Brain pericyte (primary cell): Measurements from ENCODE around the gene PNPLA5.

ENCODE experiments used
- DNase-seq: peaks from one replicate; pipeline ENCODE4 v3.0.0-alpha.2; 2012; ENCODE audit warnings: low read depth, low spot score

PNPLA5 gene

GRCh38 chr22:43901976-43902643, 10.3 kb upstream of the PNPLA5 start:
- peak; percentile 72 for DNase-seq

- no peak for DNase-seq
Observed at GRCh38 chr22:43900206-43900605, 8.4 kb upstream of the PNPLA5 start.

DNA sequence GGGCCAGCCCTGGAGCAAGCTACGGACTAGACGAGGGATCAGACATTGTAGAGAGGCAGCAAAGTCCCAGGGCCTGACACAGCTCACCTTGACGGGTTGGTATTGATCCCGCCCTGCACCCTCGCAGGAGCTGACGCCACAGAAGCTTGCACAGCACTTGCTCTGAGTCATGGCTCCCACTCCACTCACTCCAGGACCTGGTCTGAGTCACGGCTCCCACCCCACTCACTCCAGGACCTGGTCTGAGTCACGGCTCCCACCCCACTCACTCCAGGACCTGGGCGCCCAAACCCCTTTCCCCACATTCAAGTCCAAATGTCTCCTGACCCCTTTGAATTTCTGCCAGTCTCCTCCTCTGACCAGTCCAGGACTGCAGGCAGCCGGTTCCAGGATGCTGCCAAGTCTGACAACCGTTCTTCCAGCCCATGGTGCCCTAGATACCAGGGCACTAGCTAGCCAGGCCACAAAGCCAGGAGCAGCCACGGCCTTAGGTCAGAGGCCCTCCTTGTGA, 6.0 kb upstream of the PNPLA5 start:
- no peak for DNase-seq

- DNase-seq: no peak
Observed at GRCh38 chr22:43895986-43896645, 4.3 kb upstream of the PNPLA5 start.

DNA sequence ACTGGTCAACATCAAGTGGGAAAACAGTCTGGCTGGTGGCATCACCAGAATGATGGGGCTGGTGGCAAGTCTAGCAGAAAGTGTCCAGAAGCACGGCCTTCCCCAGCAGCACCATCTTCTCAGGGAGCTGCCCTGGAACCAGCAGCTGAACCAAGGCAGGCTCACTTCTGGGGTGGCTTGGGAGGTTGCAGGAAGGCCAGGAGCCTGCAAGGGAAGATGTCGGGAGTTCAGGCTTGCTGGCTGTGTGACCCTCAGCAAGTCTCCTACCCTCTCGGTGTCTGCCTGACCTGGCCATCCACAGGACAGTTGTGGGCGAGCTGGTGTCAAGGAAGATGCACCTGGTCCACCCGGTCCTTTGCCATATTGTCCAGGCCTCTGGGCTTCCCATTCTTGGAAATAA, 2.3 kb upstream of the PNPLA5 start:
- no peak for DNase-seq

GRCh38 chr22:43893266-43893665, 1.5 kb upstream of the PNPLA5 start:
- no peak for DNase-seq

DNA sequence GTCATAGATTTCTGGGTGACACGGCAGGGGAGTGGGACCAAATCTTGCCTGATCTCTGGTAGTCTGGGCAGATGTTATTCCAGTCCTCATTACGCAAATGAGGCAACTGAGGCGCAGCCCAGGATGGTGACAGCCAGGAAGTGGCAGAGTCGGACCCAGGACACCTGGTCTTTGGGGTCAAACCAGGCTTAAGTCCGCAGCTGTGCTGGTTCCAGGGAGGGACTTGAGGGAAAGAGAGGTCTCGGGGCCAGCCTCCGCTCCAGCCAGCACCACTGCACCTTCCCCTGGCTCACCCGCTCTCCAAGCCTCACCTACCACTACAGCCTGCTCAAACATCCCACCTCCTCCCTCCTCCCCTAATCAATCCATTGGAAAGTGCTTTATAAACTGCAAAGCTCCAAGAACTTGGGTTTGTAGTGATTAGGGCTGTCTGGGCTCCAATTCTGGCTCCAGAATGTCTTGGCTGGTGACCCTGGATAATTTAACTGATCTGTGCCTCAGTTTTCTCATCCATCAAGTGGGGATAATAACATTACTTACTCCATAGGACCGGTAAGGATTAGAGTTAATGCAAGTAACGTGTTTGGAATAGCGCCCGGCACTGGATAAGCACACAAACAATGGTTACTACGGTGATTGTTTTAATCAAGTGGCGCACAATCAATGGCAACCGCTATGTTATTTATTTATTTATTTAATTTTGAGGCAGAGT, 526 bp upstream of the PNPLA5 start:
- no peak for DNase-seq

DNA sequence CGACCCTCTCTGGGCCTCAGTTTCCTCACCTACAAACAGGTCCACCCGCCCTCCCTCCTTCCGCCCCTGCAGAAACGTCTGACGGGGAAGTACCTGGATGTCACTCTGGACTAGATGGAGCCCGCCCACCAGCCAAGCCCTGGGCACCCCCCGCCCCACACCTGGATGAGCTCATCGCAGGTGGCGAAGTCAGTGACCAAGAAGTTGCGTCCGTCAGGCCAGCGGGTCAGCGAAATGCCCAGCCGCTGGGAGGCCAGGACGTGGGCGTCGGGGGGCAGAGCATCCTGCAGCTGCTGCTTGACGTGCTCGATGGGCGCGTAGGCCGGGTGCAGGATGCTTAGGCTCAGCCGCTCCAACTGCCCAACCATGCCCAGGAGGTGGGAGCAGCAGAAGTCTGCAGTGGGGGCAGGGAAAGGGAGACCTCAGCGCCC, 897 bp downstream of the PNPLA5 start:
- no peak for DNase-seq

DNA sequence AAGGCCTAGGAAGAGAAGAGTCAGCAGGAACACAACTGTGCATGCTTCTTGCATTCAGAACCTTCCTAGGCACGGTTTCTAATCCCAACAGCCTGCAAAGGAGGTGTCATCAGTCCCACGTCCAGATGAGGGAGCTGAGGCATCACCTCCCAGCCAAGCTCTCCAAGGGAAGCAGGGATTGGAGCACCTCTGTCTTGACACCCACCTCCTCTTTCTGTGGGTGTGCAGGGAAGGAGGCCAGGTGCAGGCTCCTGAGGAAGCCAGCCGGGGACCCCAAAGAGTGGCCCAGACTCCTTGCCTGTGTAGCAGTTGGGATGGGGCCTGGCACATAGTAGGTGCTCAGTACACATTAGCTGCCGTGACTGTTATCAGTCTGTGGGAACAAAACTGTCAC, 2.0 kb downstream of the PNPLA5 start:
- no peak for DNase-seq

DNA sequence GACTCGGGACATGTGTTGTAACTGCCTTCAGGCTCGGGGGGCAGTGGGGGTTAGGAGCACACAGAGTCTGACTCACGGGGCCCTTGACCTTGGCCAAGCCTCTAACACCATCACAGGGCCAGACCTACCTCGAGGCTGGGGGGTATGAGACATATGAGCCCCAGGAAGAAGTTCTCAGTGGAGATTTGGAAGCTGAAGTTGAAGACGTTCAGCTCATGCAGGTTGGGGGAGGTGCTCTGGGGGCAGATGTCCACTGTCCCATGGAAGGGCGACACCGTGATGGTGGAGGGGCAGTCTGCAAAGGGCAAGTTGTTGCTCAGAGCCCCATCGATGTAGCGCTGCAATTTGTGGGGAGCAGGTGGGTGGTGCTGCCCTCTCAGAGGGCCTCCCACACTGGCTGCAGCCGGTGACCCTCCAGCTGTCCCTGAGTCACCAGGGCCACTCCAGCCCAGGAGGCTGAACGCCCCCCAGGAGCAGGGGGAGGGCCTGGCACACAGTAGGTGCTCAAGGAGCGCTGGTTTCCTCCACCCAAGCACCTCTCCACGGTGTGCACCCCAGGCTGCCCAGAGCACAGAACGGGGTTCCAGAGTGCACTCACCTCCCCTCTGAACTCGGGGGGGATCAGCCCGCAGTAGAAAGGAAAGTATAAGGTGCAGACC, 2.5 kb downstream of the PNPLA5 start:
- DNase-seq: no peak

- DNase-seq: no peak
Observed at GRCh38 chr22:43888740-43889139, 3.1 kb downstream of the PNPLA5 start.

DNA sequence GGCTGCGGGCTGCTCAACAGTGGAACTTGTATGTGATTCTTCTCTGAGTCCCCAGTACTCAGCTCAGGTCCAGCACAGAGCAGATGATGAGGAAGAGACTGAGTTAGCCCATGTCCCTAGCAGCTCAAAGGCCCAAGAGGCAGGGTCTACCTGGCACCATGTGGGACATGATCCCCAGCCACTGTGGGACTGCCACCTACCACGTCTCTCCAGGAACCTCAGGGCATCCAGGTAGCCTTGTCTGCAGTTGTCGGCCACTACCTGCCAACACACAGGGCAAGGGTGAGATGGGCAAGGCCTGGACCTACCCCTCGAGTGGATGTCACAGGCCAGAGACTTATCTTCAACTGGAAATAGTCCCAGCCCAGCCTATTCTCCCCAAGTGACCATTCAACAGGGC, 4.4 kb downstream of the PNPLA5 start:
- DNase-seq: no peak

- no peak for DNase-seq
Observed at GRCh38 chr22:43886231-43886630, 5.6 kb downstream of the PNPLA5 start.

- DNase-seq: no peak
Observed at GRCh38 chr22:43885786-43886185, 6.0 kb downstream of the PNPLA5 start.

- DNase-seq: no peak
Observed at GRCh38 chr22:43885319-43885671, 6.5 kb downstream of the PNPLA5 start.

DNA sequence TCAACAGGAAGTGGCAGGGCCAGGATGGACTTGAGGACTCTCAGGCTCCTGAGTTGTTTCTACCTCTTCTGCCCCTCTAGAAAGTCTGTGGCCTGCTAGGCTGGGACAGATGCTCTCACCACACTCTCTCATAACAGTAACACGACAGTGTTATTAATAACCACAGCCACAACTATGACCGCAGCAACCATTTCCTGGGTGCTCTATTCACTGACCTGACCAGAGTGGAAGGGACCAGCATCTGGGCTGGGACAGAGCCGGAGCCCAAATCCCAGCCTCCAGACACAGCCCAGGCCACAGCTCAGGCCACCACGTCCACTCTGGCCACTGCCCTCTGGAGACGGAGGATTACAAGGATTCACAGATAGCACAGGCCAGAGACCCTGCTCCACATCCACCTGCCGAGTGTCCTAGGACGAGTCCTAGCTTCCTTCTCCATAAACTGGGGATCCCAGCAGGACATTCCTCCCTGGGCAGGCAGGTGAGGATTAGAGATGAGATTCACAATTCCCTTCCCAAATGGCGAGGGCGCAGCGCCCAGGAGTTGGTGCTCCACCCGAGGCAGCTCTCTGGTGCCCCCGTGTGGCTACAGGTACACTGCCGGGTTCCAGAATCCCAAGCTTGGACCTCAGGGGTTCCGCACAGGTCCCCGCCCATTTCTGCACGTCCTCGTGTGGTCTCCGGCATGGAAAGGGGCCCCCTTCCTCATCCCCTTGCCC, 7.1 kb downstream of the PNPLA5 start:
- DNase-seq: no peak

GRCh38 chr22:43883719-43884415, 7.9 kb downstream of the PNPLA5 start:
- no peak for DNase-seq

DNA sequence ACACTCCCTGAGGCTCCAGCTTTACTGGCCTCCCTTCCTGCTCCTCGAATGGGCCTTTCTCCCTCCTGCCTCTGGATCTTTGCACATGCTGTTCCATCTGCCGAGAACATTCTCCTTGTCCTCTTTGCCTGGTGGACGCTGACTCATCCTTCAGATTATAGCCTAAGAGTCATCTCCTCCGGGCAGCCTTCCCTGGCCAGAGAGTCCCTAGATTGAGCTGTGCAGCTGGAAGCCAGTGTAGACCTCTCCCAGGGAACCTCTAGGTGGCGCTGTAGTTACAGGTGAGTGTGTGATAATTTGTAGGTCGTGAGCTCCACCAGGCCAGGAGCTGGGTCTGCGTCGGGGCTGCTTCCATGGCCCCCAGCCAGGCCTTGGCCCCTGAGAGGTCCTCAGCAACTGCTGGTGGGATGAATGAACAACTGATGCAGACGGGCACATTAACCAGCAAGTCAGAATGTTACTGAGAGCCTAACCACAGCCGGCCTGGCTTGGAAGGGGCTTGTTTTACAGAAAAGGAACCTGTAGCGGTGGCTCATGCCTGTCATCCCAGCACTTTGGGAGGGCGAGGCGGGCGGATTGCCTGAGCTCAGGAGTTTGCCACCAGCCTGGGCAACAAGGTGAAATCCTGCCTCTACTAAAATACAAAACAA, 8.7 kb downstream of the PNPLA5 start:
- DNase-seq: no peak

DNA sequence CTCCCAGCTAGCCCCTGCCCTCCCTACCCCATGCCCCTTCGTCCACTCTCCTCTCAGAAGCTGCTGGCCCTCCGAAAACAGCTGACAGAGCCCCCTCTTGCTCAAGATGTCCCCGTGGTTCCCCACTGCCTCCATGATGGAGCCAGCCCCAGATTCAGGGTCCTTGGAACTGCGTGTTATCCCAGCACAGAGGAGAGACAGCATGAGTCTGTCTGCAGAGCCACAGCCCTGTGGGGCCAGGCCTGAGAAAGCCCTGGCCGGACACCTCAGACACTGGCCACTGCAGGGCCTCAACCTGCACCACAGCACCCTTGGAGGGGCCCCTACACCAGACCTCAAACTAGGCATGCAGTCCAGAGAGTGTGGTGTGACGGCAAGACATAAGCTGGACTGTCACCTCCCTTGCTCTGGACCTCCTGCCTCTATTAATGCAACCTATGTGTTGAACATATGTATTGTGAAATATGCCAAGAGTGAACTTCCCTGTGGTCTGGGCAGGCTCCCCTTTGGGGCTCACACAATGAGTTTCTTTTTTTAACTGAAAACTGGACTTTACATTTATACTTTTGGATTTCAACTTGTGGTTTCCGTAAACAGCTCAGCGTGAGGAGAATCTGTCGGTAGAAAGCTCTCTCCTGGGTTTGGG, 9.6 kb downstream of the PNPLA5 start:
- no peak for DNase-seq
